HuH-7 (cell line): ENCODE measurements around the gene PDE1C.
"Not testable (repeated sequence)": the region's sequence is repeated elsewhere in the genome, so short reads cannot be mapped to it uniquely, and the experiment has no call there.

Experiments
- DNase-seq: peaks from one replicate; pipeline ENCODE4 v3.0.0; 2011; ENCODE audit warnings: low spot score

The PDE1C gene

DNA sequence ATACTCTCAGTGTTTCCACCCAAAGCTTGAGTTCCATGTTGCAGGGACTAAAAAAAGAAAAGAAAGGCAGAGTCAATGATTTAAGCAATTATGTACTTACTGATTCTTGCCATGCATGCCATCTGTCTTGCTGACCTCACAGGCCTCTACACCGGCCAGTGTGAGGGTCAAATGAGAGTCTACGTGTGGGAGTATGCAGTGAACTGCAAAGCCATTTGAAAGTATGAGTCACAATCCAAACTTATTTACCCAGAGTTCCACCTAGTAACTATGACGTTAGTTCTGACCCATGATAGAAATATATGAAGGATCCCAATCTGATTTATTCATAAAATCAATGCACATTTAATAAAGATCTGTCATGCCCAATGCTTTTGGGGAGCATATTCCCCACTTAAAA lies 26.5 kb downstream of the PDE1C start:
- DNase-seq: no peak

GRCh38 chr7:32042900-32043299 lies 27.3 kb downstream of the PDE1C start:
- no peak for DNase-seq

DNA sequence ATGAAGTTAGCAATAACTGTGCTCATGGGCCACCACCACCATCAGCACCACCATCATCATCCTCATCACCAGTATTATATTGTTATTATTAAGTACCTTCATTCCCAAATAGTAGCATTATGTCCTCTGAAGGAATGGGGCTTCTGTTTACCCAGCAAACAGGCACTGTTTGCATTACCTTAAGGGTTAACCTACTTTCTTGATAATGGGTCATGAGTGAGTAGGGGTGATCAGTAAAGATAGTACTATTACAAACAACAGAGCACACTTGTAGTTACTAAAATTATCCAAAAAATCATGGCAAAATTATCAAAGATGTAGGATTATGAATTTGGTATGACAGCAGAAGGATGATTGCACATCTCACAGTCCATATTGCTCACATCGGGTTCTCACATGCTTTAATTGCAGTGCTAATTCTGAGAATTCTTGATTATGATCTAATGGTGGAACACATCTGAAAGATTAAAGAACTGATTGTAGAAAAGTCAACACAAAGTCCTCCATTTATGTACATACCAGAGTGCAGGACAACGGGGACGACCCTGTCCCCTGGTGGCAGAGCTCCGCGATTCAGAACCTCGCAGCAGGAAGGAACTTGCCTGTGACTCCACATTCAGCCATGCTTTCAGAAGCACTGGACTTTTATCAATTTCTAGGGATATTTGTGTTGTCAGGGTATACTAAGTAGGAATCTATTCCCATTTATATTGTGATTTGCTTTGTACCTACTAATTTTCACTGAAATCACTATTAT lies 31.0 kb downstream of the PDE1C start:
- DNase-seq: peak; percentile 10

GRCh38 chr7:32037650-32038198 lies 32.5 kb downstream of the PDE1C start:
- DNase-seq: no peak

DNA sequence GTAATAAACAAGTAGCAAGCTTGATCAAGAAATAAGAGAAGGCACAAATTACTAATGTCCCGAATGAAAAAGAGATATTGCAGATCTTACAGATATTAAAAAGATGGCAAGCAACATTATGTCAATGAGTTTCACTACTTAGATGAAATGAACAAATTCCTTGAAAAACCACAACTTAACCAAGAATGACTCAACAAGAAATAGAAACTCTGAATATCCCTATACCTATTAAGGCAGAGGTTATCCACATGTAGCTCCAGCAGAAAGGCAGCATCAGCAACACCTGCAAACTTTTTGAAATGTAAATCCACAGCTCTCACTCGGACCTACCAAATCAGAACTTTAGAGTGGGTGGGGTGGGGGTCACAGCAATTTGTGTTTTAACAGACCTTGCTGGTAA lies 33.6 kb downstream of the PDE1C start:
- no peak for DNase-seq

DNA sequence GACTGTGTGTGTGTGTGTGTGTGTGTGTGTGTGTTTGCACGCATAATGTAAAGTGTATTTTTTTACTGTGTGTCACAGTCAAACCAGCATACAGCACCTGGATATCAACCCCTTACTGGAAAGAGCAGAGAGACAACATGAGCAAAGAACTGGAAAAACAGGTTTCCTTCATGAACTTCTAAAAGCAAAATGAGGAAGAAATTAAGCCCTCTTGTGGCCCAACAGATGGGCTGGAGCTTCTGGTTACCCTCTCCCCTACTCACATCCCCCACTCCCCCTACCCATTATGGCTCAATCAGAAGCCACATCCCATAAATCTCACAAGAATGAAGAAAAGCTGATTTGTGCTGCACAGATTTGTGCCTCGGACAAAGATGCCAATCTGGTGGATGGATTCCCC lies 36.2 kb downstream of the PDE1C start:
- DNase-seq: no peak

- no peak for DNase-seq
These were observed 37.2 kb downstream of the PDE1C start for GRCh38 chr7:32033006-32033405.

- no peak for DNase-seq
These were observed 38.0 kb downstream of the PDE1C start for GRCh38 chr7:32032211-32032610.

- no peak for DNase-seq
These were observed 39.1 kb downstream of the PDE1C start for GRCh38 chr7:32030904-32031692.

GRCh38 chr7:32026083-32026425 lies 44.2 kb downstream of the PDE1C start:
- DNase-seq: no peak

GRCh38 chr7:32025381-32026082 lies 44.7 kb downstream of the PDE1C start:
- DNase-seq: no peak

DNA sequence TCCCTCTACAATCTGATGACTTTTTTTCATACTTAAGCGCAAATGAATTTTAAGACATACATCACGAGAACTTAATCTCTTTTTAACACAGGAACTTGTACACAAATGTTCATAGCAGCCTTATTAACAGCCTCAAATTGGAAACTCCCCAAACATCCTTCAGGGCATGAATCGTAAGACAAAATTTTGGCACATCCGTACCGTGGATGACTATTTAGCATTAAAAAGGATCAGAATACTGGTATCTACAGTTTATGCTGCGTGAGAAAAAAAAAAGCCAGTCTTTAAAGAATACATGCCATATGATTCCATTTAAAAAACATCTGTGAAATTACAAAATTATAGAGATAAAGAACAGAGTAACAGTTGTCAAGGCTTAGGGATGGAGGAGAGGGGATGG lies 46.8 kb downstream of the PDE1C start:
- no peak for DNase-seq

DNA sequence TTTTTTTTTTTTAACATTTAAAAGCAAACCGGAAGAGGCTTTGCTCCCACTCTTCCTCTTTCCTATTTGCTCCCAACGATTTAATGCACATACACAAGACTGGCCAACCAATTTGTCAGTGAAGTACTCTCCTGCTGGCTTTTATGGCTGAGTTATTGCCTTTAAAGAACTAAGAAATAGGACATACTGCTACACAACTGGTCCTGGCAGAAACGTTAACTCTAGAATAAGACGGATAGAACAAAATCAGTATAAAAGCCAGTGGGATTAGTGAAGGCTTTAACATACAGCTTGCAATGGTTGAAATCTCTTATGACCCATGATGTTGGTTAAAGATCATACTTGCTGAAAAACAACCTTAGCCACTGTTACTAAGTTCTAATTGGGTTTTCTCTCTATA lies 47.2 kb downstream of the PDE1C start:
- no peak for DNase-seq

- no peak for DNase-seq
These were observed 49.6 kb downstream of the PDE1C start for GRCh38 chr7:32020551-32021159.

DNA sequence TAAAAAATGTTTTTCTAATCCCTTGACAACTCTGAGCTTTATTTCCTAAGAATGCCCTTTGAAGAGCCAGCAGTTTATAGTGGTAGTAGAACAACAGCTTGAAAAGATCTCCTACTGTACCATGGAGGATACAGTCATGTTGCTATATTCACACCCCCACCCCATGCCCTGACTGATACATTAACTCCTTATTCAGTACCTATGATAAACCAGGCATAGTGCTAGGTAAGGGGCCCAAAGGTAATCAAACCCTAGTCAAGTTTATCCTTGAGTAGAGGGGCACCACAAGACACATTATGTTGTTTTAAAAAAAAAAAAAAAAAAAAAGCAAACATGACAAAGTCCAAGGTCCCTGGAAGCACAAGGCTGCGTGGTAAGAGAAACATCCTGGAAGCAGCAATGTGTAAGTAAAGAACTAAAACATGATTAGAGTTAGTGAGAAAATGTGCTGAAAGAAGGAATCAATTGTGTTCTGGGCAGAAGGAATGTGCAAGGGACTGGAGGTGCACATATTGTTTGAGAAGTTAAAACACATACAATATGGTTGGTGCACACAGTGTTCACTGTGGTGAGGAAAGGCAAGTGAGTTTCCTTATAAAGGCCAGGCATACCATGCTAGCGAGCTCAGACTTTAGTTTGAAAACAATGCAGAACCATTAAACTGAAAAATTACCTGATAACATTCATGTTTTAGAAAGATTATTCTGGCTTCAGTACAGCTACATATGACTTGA lies 51.2 kb downstream of the PDE1C start:
- DNase-seq: no peak

- DNase-seq: no peak
These were observed 55.1 kb downstream of the PDE1C start for GRCh38 chr7:32015133-32015532.

- DNase-seq: not testable (repeated sequence)
These were observed 56.7 kb downstream of the PDE1C start for GRCh38 chr7:32013471-32013870.

GRCh38 chr7:32005577-32005976 lies 64.6 kb downstream of the PDE1C start:
- DNase-seq: no peak

- DNase-seq: no peak
These were observed 68.3 kb downstream of the PDE1C start for GRCh38 chr7:32001948-32002347.

DNA sequence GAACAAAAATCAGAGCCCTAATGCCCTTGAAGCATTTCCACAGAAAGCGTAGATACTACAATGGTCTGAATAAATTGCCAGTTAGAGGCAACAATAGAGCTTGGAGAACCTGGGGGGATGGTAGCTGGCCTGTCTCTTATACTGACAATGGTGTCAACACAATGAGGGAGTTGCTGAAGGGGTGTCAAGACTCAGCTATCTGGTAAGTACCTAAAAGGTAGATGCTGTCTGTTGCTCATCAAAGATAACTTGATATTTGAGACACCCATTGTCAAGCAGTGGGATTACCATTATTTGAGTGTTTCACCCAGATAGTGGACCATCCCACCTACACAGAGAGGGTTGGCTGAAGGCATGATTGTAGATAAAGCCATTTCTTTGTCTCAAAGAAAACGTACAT lies 72.8 kb downstream of the PDE1C start:
- no peak for DNase-seq

- no peak for DNase-seq
These were observed 75.1 kb downstream of the PDE1C start for GRCh38 chr7:31995134-31995533.

- no peak for DNase-seq
These were observed 78.4 kb downstream of the PDE1C start for GRCh38 chr7:31991846-31992245.
